Ishikawa (cell line): ENCODE measurements around the gene OR6B3.

Source experiments
- CEBPB ChIP-seq: IDR thresholded peaks from 2 replicates; pipeline ENCODE4 v1.6.1; 2012
- CREB1 ChIP-seq: IDR thresholded peaks from 2 replicates; pipeline ENCODE4 v1.6.1; 2012; ENCODE audit warnings: low read depth
- EGR1 ChIP-seq: IDR thresholded peaks from 2 replicates; pipeline ENCODE4 v1.6.1; 2012
- EP300 ChIP-seq: IDR thresholded peaks from 2 replicates; pipeline ENCODE4 v1.6.1; 2012; ENCODE audit warnings: borderline replicate concordance
- FOXM1 ChIP-seq: IDR thresholded peaks from 2 replicates; pipeline ENCODE4 v1.6.1; 2012; ENCODE audit warnings: low read depth, borderline replicate concordance
- NFIC ChIP-seq: IDR thresholded peaks from 2 replicates; pipeline ENCODE4 v1.6.1; 2012
- RAD21 ChIP-seq: IDR thresholded peaks from 2 replicates; pipeline ENCODE4 v1.6.1; 2012; ENCODE audit warnings: low read depth
- REST ChIP-seq: IDR thresholded peaks from 2 replicates; pipeline ENCODE4 v1.6.1; 2012; ENCODE audit warnings: low read depth, mild to moderate bottlenecking
- TAF1 ChIP-seq: IDR thresholded peaks from 2 replicates; pipeline ENCODE4 v1.6.1; 2012; ENCODE audit warnings: low read depth, mild to moderate bottlenecking
- TCF12 ChIP-seq: IDR thresholded peaks from 2 replicates; pipeline ENCODE4 v1.6.1; 2012; ENCODE audit warnings: low read depth
- TEAD4 ChIP-seq: IDR thresholded peaks from 2 replicates; pipeline ENCODE4 v1.6.1; 2012
- YY1 ChIP-seq: IDR thresholded peaks from 2 replicates; pipeline ENCODE4 v1.6.1; 2012; ENCODE audit warnings: low read depth
- ZBTB7A ChIP-seq: IDR thresholded peaks from 2 replicates; pipeline ENCODE4 v1.6.1; 2012; ENCODE audit warnings: low read depth
- TF ChIP-seq, protein P1 (sequence below): IDR thresholded peaks from 2 replicates; pipeline ENCODE4 v1.6.1; 2012
- TF ChIP-seq, protein P2 (sequence below): IDR thresholded peaks from 2 replicates; pipeline ENCODE4 v1.6.1; 2012

Gene OR6B3

GRCh38 chr2:240032406-240033329 lies 20.7 kb downstream of the OR6B3 start:
- TF ChIP-seq TEAD4 (no peak), CEBPB (no peak)

GRCh38 chr2:240030379-240031094 lies 22.8 kb downstream of the OR6B3 start, which contains the start of gene OR6B2:
OR6B2 (minus strand) TSS chr2:240030429; CDS start chr2:240030429, 0 bp downstream.
- TF ChIP-seq ZBTB7A (no peak), CREB1 (no peak), EP300 (no peak), RAD21 (no peak), FOXM1 (no peak), TAF1 (no peak), EGR1 (no peak), CEBPB (no peak), NFIC (no peak)
- TF ChIP-seq, protein P1, sequence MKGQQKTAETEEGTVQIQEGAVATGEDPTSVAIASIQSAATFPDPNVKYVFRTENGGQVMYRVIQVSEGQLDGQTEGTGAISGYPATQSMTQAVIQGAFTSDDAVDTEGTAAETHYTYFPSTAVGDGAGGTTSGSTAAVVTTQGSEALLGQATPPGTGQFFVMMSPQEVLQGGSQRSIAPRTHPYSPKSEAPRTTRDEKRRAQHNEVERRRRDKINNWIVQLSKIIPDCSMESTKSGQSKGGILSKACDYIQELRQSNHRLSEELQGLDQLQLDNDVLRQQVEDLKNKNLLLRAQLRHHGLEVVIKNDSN, result no peak
- TF ChIP-seq, protein P2, sequence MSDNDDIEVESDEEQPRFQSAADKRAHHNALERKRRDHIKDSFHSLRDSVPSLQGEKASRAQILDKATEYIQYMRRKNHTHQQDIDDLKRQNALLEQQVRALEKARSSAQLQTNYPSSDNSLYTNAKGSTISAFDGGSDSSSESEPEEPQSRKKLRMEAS, result no peak

- no peak for TF ChIP-seq TCF12
- no peak; the same call in 1 of the 2 replicates for TF ChIP-seq ZBTB7A
- TF ChIP-seq, protein P1, result no peak
- TF ChIP-seq TEAD4, result no peak
- no peak for TF ChIP-seq EGR1
- TF ChIP-seq TAF1, result no peak
- no peak for TF ChIP-seq CREB1
- TF ChIP-seq YY1, result no peak
- no peak for TF ChIP-seq REST
- TF ChIP-seq, protein P2, result no peak
These were observed 28.6 kb downstream of the OR6B3 start for GRCh38 chr2:240024766-240025165.

GRCh38 chr2:240023792-240024191 lies 29.5 kb downstream of the OR6B3 start:
- TF ChIP-seq CREB1 (no peak), ZBTB7A (no peak), YY1 (no peak), REST (no peak), EP300 (no peak), FOXM1 (no peak), EGR1 (no peak), CEBPB (no peak), TCF12 (no peak), TEAD4 (no peak)
- TF ChIP-seq, protein P1, result no peak

- TF ChIP-seq TEAD4 (no peak), RAD21 (peak; percentile 12; the same call in 1 of the 2 replicates)
These were observed 31.7 kb downstream of the OR6B3 start for GRCh38 chr2:240021488-240022104.
